GM12864 (cell line): ENCODE measurements around the gene IMMP2L.
"Not testable (repeated sequence)": the region's sequence is repeated elsewhere in the genome, so short reads cannot be mapped to it uniquely, and the experiment has no call there.

ENCODE experiments used
- DNase-seq: peaks from one replicate; pipeline ENCODE4 v3.0.0-alpha.2; 2011; ENCODE audit warnings: low read depth
- H3K4me3 ChIP-seq: 2 replicates; pipeline ENCODE4 v1.5.1; 2011; ENCODE audit warnings: mild to moderate bottlenecking, low read depth, low read length, control low read depth
- TF ChIP-seq, protein P1 (sequence below): IDR thresholded peaks from 2 replicates; pipeline ENCODE4 v1.5.1; 2011; ENCODE audit warnings: low read depth, mild to moderate bottlenecking, moderate library complexity, low read length, control low read depth, inconsistent platforms; ENCODE audit errors: missing control alignments

IMMP2L gene

DNA sequence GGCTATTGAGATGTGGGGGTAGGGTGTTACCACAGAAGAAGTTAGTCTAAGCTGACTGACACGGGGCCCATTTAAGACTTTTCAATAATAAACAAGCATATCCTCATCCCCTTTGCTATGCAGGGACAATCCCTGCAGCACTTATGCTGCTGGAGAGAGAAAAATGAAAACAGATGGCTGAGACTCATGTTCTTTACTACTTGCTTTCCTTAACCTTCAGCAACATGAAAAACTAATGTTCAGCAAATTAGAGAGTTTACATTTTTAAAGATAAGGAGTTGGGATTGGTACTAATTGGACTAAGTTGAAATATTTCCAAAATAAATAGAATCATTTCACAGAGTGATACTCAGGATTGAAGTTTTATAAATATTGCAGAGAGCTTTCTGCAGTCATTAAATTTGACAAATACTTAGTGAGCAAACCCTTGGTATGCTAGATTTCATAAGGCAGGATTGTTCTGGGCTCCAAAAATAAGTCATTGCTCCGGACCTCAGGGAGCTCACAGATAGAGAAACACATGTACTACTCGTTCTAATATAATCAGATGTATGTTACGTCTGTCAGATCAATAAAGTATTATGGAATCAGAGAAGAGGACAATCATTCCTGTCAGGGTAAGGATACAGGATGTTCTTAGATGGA, 618.5 kb downstream of the IMMP2L start:
- DNase-seq = no peak

DNA sequence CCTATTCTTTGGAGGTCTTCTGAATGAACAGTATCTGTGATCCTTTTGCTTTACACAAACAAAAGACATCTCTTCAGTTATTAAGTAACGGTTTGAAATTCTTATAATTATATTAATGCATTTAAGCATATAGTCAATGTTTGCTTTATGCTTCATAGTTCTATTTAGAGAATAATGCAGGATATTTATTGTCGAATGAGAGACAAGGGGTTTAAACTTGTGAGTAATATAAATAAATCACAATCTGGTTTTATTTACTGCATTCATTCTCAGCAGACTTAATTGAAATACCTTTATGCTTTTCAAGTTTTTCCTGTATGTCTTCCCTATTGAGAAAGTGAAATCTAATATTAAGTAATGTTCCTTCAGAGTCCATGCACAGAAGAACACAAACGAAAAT, 620.9 kb downstream of the IMMP2L start:
- TF ChIP-seq, protein P1, sequence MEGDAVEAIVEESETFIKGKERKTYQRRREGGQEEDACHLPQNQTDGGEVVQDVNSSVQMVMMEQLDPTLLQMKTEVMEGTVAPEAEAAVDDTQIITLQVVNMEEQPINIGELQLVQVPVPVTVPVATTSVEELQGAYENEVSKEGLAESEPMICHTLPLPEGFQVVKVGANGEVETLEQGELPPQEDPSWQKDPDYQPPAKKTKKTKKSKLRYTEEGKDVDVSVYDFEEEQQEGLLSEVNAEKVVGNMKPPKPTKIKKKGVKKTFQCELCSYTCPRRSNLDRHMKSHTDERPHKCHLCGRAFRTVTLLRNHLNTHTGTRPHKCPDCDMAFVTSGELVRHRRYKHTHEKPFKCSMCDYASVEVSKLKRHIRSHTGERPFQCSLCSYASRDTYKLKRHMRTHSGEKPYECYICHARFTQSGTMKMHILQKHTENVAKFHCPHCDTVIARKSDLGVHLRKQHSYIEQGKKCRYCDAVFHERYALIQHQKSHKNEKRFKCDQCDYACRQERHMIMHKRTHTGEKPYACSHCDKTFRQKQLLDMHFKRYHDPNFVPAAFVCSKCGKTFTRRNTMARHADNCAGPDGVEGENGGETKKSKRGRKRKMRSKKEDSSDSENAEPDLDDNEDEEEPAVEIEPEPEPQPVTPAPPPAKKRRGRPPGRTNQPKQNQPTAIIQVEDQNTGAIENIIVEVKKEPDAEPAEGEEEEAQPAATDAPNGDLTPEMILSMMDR = no peak
- no peak overlapping the region for H3K4me3 ChIP-seq
- no peak for DNase-seq

More for the DNA sequence above, 618.5 kb downstream of the IMMP2L start:
- H3K4me3 ChIP-seq = no peak overlapping the region
- TF ChIP-seq, protein P1 = no peak

DNA sequence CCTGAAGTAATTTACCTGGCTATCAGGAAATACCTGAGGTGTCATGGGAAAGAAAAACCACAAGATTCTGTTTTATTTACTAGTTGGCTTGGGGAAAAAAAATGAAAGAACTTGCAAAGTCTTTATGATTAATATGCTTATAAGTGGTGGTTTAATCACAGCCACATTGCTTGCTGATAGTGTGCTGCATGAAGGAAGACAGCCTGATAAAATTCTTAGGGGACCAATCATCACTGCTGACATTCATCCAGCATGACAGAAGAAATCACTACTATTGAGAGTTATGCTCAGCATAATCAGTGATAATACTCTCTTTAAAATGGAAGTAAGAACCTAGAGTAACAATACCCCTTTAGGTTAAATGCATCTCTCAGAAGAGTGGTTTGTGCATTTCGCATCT, 621.5 kb downstream of the IMMP2L start:
- TF ChIP-seq, protein P1 = no peak
- DNase-seq = no peak

DNA sequence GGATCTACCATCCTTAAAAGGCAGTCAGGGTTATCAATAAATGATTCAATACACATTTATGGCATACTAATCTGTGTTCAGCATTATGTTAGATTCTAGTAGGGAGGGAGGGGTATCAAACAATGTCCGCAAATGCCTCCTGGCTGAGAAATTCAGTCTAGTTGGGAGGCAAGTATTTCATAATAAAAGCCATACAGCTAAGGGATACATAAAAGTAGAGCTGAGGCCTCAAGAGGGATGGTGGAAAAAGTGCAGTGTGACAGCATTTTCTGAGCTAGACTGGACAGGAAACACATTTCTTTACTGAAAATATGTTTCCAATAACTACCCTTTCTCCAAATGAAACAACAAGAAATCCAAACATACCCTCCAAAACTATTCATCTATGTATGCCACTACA, 624.1 kb downstream of the IMMP2L start:
- DNase-seq = no peak
- TF ChIP-seq, protein P1 = no peak
- no peak overlapping the region for H3K4me3 ChIP-seq

More for the DNA sequence above, 621.5 kb downstream of the IMMP2L start:
- H3K4me3 ChIP-seq = no peak overlapping the region

DNA sequence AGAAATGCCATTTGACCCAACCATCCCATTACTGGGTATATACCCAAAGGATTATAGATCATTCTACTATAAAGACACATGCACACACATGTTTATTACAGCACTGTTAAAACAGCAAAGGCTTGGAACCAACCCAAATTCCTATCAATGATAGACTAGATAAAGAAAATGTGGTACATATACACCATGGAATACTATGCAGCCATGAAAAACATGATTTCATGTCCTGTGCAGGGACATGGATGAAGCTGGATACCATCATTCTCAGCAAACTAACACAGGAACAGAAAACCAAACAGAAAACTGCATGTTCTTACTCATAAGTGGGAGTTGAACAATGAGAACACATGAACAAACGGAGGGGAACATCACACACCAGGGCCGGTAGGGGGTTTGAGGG, 625.6 kb downstream of the IMMP2L start:
- DNase-seq = not testable (repeated sequence)

DNA sequence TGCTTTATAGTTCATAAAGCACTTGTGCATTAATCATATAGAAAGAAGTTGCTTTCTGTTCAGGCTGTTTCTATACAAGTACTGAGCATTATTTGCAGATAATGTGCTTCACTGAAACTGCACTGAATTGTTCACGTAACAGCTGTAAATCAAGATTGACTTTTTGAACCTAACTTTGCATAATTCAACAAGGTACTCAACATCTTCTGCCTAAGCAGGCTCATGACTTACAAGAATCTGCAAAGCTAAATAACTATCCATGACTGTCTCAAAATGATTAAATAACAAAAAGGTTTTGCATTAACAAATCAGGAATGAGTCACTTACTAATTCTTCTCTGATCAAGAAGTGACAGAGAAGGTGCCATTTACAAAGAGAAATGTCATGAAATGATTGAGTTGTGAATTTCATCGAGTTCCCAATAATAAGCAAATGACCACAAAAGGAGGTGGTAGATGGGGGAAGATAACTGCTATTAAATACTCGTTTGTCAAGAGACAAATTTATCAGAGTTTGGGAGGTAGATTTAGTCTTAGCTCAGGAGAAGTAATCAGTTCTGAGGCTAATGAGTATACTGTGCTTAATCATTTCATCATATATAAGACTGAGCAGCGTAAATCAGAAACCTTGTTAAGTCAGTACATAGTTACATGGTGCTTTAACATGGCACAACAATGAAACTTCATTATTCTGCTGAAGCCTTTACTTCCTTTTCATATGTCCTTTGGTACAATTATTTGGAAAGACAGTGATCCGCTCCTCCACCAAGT, 632.6 kb downstream of the IMMP2L start:
- DNase-seq = no peak
- TF ChIP-seq, protein P1 = no peak
- no peak overlapping the region for H3K4me3 ChIP-seq

More for the DNA sequence above, 625.6 kb downstream of the IMMP2L start:
- H3K4me3 ChIP-seq = not testable (repeated sequence)

DNA sequence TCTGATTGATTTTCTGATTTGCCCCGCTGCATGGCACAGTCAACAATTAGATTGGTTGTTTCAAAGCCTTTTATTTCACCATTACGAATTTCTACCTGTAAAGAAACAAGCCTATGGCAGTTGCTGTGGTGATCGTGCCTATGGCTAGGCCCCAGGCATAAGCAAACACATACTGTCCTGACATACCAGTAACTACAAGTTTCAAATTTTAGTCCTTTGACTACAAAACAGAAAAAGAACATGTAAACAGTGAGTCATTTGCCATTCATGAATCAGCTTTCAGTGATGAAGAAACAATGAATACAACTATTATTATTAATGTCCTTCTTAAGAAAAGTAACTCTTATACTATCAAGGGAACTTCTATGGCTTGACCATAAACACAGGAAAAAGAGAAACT, 639.4 kb downstream of the IMMP2L start:
- TF ChIP-seq, protein P1 = no peak
- DNase-seq = no peak
- H3K4me3 ChIP-seq = no peak overlapping the region
